ENCODE data around the gene STK39.

DNA sequence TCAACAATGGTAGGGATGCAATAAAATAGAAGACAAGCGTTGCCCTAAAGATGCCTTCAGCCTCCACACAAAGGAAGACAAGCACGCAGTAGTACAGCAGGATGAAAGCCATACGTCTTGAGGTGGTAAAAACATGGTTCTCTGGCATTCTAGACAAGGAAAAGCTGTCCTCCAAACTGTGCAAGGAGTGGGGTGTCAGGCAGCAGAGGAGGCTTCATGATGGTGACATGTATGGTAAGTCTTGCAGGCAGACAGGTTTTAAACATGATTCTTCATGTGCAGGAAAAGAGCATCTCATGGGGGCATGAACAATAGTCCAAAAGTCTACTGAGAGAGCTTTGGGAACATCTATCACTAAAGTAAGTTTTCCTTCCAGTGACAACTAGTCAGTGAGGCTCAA, 241.8 kb downstream of the STK39 start:
- TF ChIP-seq EZH2 (IDR thresholded peaks at IDR 0.05; ENCODE audit: insufficient read depth, poor library complexity, severe bottlenecking) (no peak), EZH2phosphoT487 (IDR thresholded peaks at IDR 0.05; ENCODE audit: insufficient read depth, low read depth) (no peak)

All from GM23248 (cell line).